SU-DHL-6 (cell line): Measurements from ENCODE around the gene MAPK11.

Experiments
- H2AFZ ChIP-seq: fragments of 200-600 bp; sonication (generic); 2 replicates; pipeline ENCODE4 v1.6.1; 2014; ENCODE audit warnings: low read depth, mild to moderate bottlenecking, moderate library complexity, mixed read lengths, antibody characterized with exemption, low read length; ENCODE audit not compliant: severe bottlenecking
- H3F3A ChIP-seq: fragments of 200-600 bp; shearing (Covaris generic); 2 replicates; pipeline ENCODE4 v1.6.0; 2016; ENCODE audit warnings: antibody characterized with exemption, mild to moderate bottlenecking; ENCODE audit not compliant: insufficient read depth
- H3K27ac ChIP-seq: fragments of 200-600 bp; sonication (generic); 2 replicates; pipeline ENCODE4 v1.5.1; 2016; ENCODE audit warnings: low read depth, mild to moderate bottlenecking, low read length, moderate library complexity, mixed read lengths
- H3K27me3 ChIP-seq: fragments of 200-600 bp; sonication (generic), shearing (Covaris generic); 2 replicates; pipeline ENCODE4 v1.6.0; 2014; ENCODE audit warnings: mild to moderate bottlenecking, low read length
- H3K36me3 ChIP-seq: fragments of 200-600 bp; sonication (generic); 2 replicates; pipeline ENCODE4 v1.6.1; 2014; ENCODE audit warnings: mild to moderate bottlenecking, low read length, mixed read lengths
- H3K4me2 ChIP-seq: fragments of 300-600, 200-600 bp; shearing (Covaris generic), sonication (generic); 2 replicates; pipeline ENCODE4 v1.6.0; 2014; ENCODE audit warnings: low read length, low read depth, mild to moderate bottlenecking; ENCODE audit not compliant: poor library complexity, severe bottlenecking
- H3K4me3 ChIP-seq: fragments of 200-600 bp; sonication (generic); 2 replicates; pipeline ENCODE4 v1.5.1; 2014; ENCODE audit warnings: antibody characterized with exemption, low read length, mild to moderate bottlenecking, mixed read lengths; ENCODE audit not compliant: insufficient read depth, poor library complexity, severe bottlenecking
- H3K79me2 ChIP-seq: fragments of 200-600 bp; sonication (generic); 2 replicates; pipeline ENCODE4 v1.6.1; 2014; ENCODE audit warnings: mild to moderate bottlenecking, low read length, moderate library complexity; ENCODE audit not compliant: insufficient read depth
- H3K9ac ChIP-seq: fragments of 200-600 bp; sonication (generic); 2 replicates; pipeline ENCODE4 v1.7.0; 2014; ENCODE audit warnings: mild to moderate bottlenecking, low read length
- H3K9me2 ChIP-seq: fragments of 200-600 bp; sonication (generic); replicated peaks from 2 replicates; pipeline ENCODE4 v1.6.1; 2014; ENCODE audit warnings: low read length; ENCODE audit not compliant: insufficient read depth
- H3K9me3 ChIP-seq: fragments of 200-600 bp; sonication (generic); 2 replicates; pipeline ENCODE4 v1.6.1; 2014; ENCODE audit warnings: low read length, mixed read lengths; ENCODE audit not compliant: insufficient read depth
- H4K20me1 ChIP-seq: fragments of 200-600 bp; sonication (generic); 2 replicates; pipeline ENCODE4 v1.6.1; 2014; ENCODE audit warnings: low read depth, mild to moderate bottlenecking, antibody characterized with exemption, low read length, moderate library complexity, mixed read lengths
- EZH2phosphoT487 ChIP-seq: fragments of 200-600 bp; sonication (generic), shearing (Covaris generic); conservative IDR thresholded peaks from 2 replicates; pipeline ENCODE4 v1.6.1; 2018; ENCODE audit warnings: mild to moderate bottlenecking, antibody characterized with exemption, low read length, moderate library complexity, mixed read lengths
- TF ChIP-seq, protein P1 (sequence below): fragments of 200-600 bp; sonication (generic); IDR thresholded peaks from one replicate; pipeline ENCODE4 v1.5.1; 2017; ENCODE audit warnings: antibody characterized with exemption, mild to moderate bottlenecking, low read length, moderate library complexity; ENCODE audit not compliant: insufficient read depth, poor library complexity, severe bottlenecking

The MAPK11 gene

DNA sequence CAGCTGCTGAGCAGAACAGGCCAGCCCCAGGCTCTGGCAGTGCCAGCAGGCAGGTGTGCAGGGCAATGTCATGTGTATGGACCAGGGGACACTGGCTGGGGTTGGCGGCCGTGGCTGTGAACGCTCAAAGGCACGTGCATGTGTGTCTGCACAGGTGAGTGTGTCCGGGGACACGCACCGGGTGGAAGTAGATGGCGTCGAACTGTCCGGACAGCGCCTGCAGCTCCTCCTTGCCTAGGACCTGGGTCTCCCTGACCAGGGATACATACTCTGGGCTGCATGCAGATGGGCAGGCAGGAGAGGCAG is 20.0 kb downstream of the MAPK11 start:
- Histone ChIP-seq H3K9me3 (no peaks in the 10 kb centered on the region), H3K4me3 (peak overlapping the region; percentile 85), H3K4me2 (peak overlapping the region; percentile 76), H3F3A (peaks cover 18% of the 10 kb centered on the region; the same call in 1 of the 2 replicates), H3K27ac (peak overlapping the region; percentile 74), H3K27me3 (no peaks in the 10 kb centered on the region), H3K79me2 (0 out of 2 replicates have a peak, but pooled peaks cover 7% of the 10 kb centered on the region), H3K36me3 (no peaks in the 10 kb centered on the region), H4K20me1 (no peaks in the 10 kb centered on the region), H2AFZ (no peak overlapping the region), H3K9ac (peak overlapping the region; percentile 87), H3K9me2 (no peaks in the 10 kb centered on the region)
- TF ChIP-seq, protein P1, sequence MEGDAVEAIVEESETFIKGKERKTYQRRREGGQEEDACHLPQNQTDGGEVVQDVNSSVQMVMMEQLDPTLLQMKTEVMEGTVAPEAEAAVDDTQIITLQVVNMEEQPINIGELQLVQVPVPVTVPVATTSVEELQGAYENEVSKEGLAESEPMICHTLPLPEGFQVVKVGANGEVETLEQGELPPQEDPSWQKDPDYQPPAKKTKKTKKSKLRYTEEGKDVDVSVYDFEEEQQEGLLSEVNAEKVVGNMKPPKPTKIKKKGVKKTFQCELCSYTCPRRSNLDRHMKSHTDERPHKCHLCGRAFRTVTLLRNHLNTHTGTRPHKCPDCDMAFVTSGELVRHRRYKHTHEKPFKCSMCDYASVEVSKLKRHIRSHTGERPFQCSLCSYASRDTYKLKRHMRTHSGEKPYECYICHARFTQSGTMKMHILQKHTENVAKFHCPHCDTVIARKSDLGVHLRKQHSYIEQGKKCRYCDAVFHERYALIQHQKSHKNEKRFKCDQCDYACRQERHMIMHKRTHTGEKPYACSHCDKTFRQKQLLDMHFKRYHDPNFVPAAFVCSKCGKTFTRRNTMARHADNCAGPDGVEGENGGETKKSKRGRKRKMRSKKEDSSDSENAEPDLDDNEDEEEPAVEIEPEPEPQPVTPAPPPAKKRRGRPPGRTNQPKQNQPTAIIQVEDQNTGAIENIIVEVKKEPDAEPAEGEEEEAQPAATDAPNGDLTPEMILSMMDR = no peak
- TF ChIP-seq EZH2phosphoT487 = no peak

GRCh38 chr22:50249341-50250248 is 20.6 kb downstream of the MAPK11 start:
- Histone ChIP-seq H3K79me2 (0 out of 2 replicates have a peak, but pooled peaks cover 7% of the 10 kb centered on the region), H2AFZ (no peak overlapping the region), H3K36me3 (no peaks in the 10 kb centered on the region), H3K4me2 (peak overlapping the region; percentile 76), H4K20me1 (no peaks in the 10 kb centered on the region), H3K9me2 (no peaks in the 10 kb centered on the region), H3K4me3 (peak overlapping the region; percentile 85), H3K27me3 (no peaks in the 10 kb centered on the region), H3K27ac (no peak overlapping the region), H3F3A (peaks cover 20% of the 10 kb centered on the region), H3K9me3 (no peaks in the 10 kb centered on the region), H3K9ac (0 out of 2 replicates have a peak overlapping the region, but pooled peaks have one; percentile 87)
- TF ChIP-seq, protein P1 = no peak

DNA sequence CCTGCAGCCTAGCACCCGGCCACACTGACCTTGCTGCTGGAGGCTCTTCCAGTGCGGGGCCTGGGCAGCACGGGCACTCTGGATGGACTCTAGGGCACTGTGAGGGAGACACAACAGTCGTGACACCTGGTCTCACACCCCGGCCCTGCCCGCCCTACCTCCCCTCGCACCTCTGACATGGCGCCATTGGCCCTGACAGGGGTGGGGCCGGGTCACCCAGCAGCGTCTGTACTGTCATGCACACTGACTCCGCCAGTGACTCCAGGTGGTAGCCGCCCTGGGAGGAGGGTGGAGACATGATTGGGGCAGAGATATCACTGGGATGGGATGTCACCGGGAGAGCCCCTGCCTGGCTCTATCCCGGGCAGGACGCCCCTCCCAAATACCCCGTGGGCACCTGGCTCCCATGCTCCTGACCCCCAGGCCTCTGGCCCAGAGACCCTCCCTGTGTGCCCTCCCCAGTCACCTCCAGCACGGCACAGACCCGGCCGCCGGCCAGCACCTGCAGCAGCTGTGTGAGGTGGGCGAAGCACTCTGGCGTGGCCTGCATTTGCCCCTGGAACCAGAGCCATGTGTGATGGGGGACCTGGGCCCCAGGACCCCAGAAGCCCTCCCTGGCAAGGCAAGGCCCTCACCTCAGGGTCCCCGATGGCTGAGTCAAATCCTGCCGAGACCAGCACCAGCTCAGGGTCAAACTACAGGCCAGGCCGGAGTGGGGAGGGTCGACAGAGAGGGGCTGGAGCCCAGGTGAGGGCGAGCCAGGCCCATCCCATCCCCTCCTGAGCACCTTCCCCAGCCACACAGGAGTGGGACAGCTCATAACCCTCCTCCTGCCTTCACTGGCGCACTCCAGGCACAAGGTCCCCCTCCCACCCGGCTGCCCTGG is 21.7 kb downstream of the MAPK11 start:
- Histone ChIP-seq H2AFZ (no peak overlapping the region), H3F3A (peaks cover 32% of the 10 kb centered on the region), H3K4me3 (no peak overlapping the region), H4K20me1 (no peaks in the 10 kb centered on the region), H3K9ac (no peak overlapping the region), H3K79me2 (peaks cover 16% of the 10 kb centered on the region), H3K36me3 (no peaks in the 10 kb centered on the region), H3K27ac (no peak overlapping the region), H3K27me3 (no peaks in the 10 kb centered on the region), H3K9me2 (no peaks in the 10 kb centered on the region), H3K9me3 (no peaks in the 10 kb centered on the region), H3K4me2 (no peak overlapping the region)
- TF ChIP-seq, protein P1 = no peak
- TF ChIP-seq EZH2phosphoT487 = no peak
